Germinal center (tissue), 1 donor: ENCODE measurements around the gene BACH2.
"Not testable (repeated sequence)": the region's sequence is repeated elsewhere in the genome, so short reads cannot be mapped to it uniquely, and the experiment has no call there.

Experiments
- DNase-seq: peaks from one replicate; pipeline ENCODE4 v3.0.0; 2012; ENCODE audit warnings: mixed read lengths, low spot score

Gene BACH2

GRCh38 chr6:90184334-90185298 lies 112.0 kb downstream of the BACH2 start:
- DNase-seq, result no peak

- no peak for DNase-seq
Observed at GRCh38 chr6:90183587-90184333, 112.9 kb downstream of the BACH2 start.

DNA sequence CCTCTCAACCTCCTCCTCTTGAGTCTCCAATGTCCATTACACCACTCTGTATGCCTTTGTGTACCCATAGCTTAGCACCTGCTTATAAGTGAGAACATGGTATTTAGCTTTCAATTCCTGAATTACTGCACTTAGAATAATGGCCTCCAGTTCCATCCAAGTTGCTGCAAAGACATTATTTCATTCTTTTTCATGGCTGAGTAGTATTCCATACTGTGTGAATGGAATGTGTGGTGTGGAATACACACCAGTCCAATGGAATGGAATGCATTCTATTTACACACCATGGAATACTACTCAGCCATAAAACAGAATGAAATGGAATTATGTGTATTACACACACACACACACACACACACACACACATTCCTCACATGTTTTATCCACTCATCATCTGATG lies 116.1 kb downstream of the BACH2 start:
- no peak for DNase-seq

DNA sequence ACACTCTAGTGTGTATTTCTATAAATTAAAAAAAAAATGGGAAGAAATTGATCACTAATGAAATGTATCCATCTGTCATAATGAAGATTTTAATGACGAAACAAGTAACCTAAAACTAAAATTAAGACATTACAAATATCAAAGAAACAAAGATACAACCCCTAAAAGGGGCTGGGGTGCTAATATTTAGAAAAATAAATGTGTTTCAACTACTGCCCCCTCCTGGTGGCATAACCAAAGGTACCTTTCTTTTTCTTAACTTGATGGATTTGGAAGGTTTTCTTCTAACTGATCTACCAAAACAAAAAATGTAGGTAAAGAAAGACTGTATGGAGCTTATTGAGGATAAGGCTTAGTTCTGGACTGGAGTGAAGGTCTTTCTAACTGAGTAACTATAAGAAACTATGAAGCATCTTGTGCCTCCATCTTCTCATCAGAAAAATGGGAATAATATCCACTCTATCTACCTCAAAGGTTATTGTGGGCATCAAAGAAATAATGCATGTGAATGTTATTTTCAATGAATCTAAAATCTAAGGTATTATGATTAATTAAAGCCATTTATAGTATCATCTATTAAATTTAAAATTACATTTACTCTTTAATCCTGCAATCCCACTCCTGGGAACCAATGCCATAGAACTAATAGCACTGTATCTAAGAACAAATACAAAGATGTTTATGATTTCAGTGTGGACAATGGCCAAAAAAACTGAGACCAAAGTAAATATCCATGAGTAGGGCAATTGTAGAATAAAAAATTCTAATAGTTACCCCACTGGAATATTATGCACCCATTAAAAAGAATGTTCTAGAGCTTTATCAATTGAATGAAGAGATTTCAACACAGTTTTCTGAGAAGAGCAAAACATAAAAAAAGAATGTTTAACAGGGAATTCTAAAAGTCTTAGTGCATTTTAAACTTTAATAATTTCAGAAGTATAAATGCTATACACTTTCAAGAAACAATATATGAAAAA lies 117.2 kb downstream of the BACH2 start:
- DNase-seq, result no peak

DNA sequence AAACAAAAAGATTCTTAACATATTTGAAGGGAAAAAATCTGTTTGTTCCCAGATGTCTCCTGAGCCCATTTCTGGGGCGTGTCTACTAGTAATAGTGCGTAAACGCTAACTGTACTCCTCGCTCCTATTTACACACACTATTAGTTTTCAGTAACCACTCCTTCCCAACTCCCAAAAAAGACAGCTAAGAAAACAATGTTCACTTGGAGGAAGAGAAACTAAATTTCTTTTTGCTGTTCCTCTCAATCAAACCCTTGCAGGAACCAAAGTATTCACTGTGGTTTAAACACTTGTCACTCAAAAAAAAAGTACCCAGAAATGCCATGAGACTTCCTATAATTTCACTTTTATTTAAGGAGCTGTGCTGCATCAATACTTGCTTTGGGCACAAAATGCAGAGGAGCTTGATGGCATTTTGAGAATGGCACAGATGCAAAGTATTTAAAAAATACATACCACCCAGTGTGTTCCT lies 118.2 kb downstream of the BACH2 start:
- no peak for DNase-seq

- no peak for DNase-seq
Observed at GRCh38 chr6:90177544-90178383, 118.9 kb downstream of the BACH2 start.

DNA sequence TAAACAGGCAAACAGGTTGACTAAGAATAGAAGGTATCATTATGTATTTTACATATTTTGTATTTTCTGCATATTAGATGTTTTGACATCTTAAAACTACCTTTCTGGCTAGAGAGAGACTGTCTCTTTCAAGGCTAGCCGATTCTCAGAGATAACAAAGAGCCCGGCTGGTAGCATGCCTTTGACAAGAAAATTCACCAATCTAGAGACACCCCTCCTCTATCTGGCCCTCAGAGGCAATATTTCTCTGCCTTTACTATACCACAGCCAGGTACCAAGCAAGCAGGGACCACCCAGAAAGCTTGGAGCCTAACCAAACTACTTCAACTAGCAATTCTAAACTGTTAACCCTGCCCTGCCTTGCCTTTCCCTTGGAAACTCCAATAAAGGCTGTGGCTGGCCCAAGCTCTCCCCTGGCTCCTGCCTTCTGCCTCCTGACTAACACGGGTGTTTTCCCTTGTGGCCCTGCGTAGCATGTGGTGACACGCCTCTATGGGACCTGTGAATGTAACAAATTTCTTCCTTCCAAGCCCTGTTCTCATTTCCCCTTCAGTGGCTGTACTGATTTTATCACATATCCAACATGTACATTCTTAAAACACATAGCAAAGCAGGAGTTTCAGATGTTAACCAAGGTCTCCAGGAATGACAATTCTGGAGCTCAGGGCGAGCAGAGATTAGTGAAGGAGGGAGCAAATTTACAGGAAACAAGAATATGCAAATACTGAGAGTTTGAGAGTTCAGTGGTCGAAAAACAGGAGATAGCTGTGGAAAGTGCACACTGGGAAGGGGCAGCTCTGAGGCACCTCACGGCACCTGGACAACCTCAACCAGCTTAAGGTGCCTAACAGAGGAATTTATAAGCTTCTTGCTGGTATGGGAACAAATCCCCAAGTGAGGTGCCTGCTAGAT lies 120.8 kb downstream of the BACH2 start:
- DNase-seq, result peak; percentile 33

GRCh38 chr6:90173262-90173925 lies 123.2 kb downstream of the BACH2 start:
- DNase-seq, result no peak

GRCh38 chr6:90170601-90171000 lies 126.0 kb downstream of the BACH2 start:
- no peak for DNase-seq

- no peak for DNase-seq
Observed at GRCh38 chr6:90169374-90169773, 127.3 kb downstream of the BACH2 start.

DNA sequence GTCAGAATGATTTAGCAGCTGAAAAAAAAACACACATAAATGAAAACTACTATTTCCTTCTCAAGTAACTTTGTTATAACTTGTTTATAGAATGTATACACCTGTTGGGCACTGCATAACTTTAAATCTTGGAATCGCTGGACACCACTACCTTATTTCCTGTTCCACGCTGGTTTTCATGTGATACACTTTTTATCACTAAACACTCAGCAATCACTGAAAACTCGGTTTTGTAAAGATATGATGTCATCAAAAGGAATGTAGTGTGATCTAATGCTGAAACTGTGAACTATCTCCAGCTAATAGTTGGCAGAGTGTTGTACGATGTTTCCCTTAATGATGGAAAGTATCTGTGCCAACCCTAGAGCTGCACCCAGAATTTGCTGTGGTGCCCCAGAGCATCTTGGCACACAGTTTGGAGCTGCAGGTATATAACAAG lies 127.9 kb downstream of the BACH2 start:
- DNase-seq, result no peak

DNA sequence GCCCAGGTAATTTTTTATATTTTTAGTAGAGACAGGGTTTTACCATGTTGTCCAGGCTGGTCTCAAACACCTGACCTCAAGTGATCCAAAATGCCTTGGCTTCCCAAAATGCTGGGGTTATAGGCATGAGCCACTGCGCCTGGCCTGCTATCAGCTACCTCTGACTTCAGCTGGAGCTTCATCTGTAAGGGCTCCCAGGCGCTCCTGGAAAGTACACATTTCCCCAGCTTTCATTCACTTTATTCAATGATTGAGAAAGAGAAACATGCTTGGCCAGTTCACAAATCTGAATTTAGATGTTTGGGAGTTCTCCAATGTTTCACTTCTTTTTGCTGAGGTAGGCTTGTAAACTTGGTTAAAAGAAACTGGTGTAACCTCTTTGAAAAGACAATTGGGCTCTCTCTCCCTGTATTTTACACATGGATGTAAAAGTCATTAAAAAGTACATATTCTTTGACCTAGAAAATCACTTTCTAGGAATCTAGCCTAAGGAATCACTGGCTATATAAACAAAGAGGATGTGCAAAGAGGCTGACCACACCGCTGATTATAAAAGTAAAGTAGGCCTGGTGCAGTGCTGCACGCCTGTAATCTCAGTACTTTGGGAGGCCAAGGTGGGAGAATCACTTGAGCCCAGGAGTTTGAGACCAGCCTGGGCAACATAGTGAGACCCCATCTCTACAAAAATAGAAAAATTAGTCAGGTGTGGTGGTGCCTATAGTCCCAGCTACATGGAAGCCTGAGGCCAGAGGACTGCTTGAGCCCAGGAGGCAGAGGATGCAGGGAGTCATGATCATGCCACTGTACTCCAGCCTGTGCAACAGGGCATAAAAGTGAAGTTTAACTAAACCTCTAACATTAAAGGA lies 128.9 kb downstream of the BACH2 start:
- no peak for DNase-seq

GRCh38 chr6:90166155-90166924 lies 130.3 kb downstream of the BACH2 start:
- DNase-seq, result not testable (repeated sequence)

DNA sequence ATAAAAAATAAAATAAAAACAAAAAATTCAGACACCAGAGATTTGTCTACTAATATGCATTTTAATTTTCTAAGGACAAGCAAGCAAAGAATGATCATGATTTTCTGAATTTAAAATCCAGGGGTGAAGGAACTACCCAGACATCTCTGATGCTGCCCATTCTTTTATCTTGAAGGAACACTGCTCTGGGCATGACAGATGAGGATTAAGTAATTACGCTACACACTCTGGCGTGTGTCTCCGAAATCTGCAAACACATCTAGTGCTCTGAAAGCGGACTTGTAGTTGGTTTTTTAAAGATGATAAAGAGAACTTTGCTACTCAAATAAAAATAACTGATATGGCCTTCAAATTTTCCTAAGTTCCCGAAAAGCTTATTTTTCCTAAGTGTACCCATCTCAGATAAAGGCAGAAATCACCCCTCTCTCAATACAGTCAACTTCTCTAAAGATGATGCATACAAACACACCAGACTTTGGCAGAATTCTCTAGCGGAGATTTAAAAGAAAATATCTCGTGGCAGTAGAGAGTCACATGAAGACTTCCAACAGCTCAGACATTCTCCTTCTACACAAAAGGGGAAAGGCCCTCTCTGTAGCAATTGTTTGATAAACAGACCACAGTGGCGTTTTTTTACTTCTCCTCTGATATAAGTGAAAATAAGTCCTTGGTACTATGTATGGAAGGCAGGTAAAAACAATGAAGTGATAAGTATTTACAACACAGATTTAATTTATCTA lies 133.8 kb downstream of the BACH2 start:
- no peak for DNase-seq

DNA sequence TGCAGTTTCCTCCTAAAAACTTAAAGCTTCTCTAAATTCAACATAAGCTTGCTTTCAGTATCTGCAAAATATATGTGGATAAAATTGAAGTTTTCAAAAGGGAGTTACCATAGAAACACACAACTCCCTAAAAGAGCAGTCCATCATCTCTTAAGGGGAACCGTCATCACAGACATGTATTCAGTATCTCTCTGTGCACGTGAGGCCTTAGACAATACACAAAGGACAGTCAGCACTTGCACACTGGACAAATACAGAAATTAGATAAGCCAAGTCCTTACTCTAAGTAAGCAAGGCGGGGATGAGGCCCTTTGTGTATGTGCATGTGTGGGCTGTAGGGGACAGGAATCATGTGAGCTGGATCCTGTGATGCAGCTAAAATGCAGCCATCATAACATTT lies 136.6 kb downstream of the BACH2 start:
- no peak for DNase-seq

GRCh38 chr6:90159452-90159851 lies 137.2 kb downstream of the BACH2 start:
- no peak for DNase-seq

DNA sequence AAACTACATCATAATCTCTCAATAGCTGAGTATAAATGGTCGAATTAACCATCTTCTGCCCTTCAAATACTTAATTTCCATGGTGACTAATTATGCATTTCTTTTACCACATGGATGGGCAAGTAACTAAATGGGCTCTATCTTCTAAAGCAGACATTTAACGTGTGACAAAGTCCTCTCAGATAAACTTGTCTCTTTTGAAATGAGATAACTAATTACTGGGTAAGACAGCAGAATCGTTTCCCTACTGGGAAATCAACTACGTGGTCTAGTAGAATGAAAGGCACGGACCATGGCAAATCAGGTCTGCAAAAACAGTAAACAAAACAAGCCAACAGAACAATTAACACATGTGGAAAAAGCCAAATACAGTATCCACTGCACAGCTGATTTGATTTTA lies 137.7 kb downstream of the BACH2 start:
- DNase-seq, result no peak
